Measurements from ENCODE around the gene DHX38. TPM values are rescaled to one million over a fixed set of nuclear protein-coding genes. Genes with fewer than 3 reads are reported as not detected.

DHX38 gene
- total and polyA plus RNA-seq, 2 of the 13 experiments (the other 11 are each of a cell fraction or from before 2014, with no cell fraction given) = 54.4 to 85.9 TPM

GRCh38 chr16:72093448-72094265, at the start of gene DHX38, which contains the start of gene TXNL4B (continued):
- TF ChIP-seq ZFP36 (IDR thresholded peaks at IDR 0.05; ENCODE audit: borderline replicate concordance, low read depth, low read length, partially characterized antibody) = no peak
- TF ChIP-seq MIXL1 (CRISPR knock-in tag; IDR thresholded peaks at IDR 0.05) = peak; percentile 60; the same call in 1 of the 2 replicates
- TF ChIP-seq FIP1L1 (IDR thresholded peaks at IDR 0.05; ENCODE audit: borderline replicate concordance, insufficient read depth, low read depth, low read length) = no peak
- TF ChIP-seq ESRRA (CRISPR knock-in tag; IDR thresholded peaks at IDR 0.05; ENCODE audit: low read depth) = no peak
- TF ChIP-seq GABPA (IDR thresholded peaks at IDR 0.05; ENCODE audit: low read depth, low read length) = peak; percentile 83
- peak; percentile 97 for TF ChIP-seq GABPA (CRISPR knock-in tag; IDR thresholded peaks at IDR 0.05; ENCODE audit: low read depth)
- peak; percentile 85; the same call in 2 of the 3 replicates for TF ChIP-seq MXI1 (IDR thresholded peaks at IDR 0.05; ENCODE audit: borderline replicate concordance, low read depth, low read length)
- TF ChIP-seq ZNF264 (CRISPR knock-in tag; IDR thresholded peaks at IDR 0.05) = peak; percentile 76
- TF ChIP-seq IRF2 (CRISPR knock-in tag; IDR thresholded peaks at IDR 0.05) = peak; percentile 85
- TF ChIP-seq RBM39 (IDR thresholded peaks at IDR 0.05; ENCODE audit: low read depth, low read length, poor library complexity, severe bottlenecking) = peak; percentile 91
- no peak for TF ChIP-seq U2AF1 (optimal IDR thresholded peaks at IDR 0.05; ENCODE audit: low read depth, low read length)
- TF ChIP-seq ZNF883 (CRISPR knock-in tag; IDR thresholded peaks at IDR 0.05; ENCODE audit: not compliant biosample characterization) = peak; percentile 87
- TF ChIP-seq KMT2B (CRISPR knock-in tag; IDR thresholded peaks at IDR 0.05) = peak; percentile 93
- TF ChIP-seq HMG20B (CRISPR knock-in tag; conservative IDR thresholded peaks at IDR 0.05) = no peak; the same call in 1 of the 2 replicates
- no peak; the same call in 1 of the 2 replicates for TF ChIP-seq ZFP36L1 (CRISPR knock-in tag; IDR thresholded peaks at IDR 0.05)
- TF ChIP-seq, protein P1, sequence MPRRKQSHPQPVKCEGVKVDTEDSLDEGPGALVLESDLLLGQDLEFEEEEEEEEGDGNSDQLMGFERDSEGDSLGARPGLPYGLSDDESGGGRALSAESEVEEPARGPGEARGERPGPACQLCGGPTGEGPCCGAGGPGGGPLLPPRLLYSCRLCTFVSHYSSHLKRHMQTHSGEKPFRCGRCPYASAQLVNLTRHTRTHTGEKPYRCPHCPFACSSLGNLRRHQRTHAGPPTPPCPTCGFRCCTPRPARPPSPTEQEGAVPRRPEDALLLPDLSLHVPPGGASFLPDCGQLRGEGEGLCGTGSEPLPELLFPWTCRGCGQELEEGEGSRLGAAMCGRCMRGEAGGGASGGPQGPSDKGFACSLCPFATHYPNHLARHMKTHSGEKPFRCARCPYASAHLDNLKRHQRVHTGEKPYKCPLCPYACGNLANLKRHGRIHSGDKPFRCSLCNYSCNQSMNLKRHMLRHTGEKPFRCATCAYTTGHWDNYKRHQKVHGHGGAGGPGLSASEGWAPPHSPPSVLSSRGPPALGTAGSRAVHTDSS (CRISPR knock-in tag; conservative IDR thresholded peaks at IDR 0.05) = no peak
- no peak for TF ChIP-seq ZNF891 (CRISPR knock-in tag; IDR thresholded peaks at IDR 0.05)
- TF ChIP-seq SRSF4 (IDR thresholded peaks at IDR 0.05; ENCODE audit: low read depth, low read length, poor library complexity, severe bottlenecking) = no peak
- no peak for TF ChIP-seq TRIM22 (IDR thresholded peaks at IDR 0.05)
- TF ChIP-seq NFKBIZ (CRISPR knock-in tag; IDR thresholded peaks at IDR 0.05) = 0 out of 2 replicates have a peak, but pooled peaks have one; percentile 16
- TF ChIP-seq ZNF557 (CRISPR knock-in tag; IDR thresholded peaks at IDR 0.05) = no peak; the same call in 1 of the 2 replicates
- peak; percentile 95 for TF ChIP-seq SPEN (CRISPR knock-in tag; IDR thresholded peaks at IDR 0.05; ENCODE audit: low read depth)
- TF ChIP-seq STAT6 (CRISPR knock-in tag; IDR thresholded peaks at IDR 0.05; ENCODE audit: borderline replicate concordance) = peak; percentile 74; the same call in 1 of the 2 replicates
- TF ChIP-seq ZNF615 (CRISPR knock-in tag; IDR thresholded peaks at IDR 0.05; ENCODE audit: borderline replicate concordance) = no peak
